ENCODE data around the gene SORCS2.

DNA sequence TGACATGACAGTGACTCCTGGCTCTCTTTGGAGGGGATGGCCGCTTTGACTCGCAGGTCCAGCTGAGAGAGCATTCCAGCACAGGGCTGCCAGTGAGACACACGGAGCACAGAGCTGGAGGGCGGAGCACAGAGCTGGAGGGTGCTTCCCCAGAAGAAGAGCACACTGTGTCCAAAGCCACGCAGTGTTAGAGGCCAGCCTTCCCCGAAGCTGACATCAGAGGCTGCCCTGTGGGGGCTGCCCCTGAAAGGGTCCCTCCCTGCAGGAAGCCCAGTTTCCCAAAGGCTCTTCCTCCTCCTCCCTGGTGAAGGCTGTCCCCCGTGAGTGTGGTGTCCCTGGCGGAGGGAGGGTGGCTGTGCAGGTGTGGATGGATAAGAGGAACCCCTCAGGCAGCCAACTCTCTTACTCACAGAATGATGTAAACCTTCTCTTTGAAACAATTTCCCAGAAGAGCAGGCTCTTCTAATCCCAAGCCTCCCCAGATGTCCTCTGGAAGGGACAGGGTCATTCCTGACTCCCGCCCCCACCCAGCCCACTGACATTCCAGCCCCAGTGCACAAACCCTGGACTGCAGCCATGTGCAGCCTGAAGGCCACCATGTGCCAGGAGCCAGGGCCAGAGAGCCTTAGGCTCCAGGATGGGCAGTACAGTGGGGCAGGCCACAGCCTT, 189.0 kb downstream of the SORCS2 start:
- TF ChIP-seq POLR2A (IDR thresholded peaks at IDR 0.05) (no peak), POLR2AphosphoS5 (IDR thresholded peaks at IDR 0.05) (no peak)
